GM23338 (cell line): ENCODE data around the gene PIK3C2G.

Source experiments
- CTCF ChIP-seq, 2 experiments: fragments of 200-600 bp in 1 of 2; sonication (generic) in 1 of 2; conservative IDR thresholded peaks; 2 replicates each; pipeline versions ENCODE4 v1.5.1 to v1.6.1; 2016 to 2017; ENCODE audit warnings: antibody characterized with exemption in 2 of 2, low read depth in 2 of 2, mild to moderate bottlenecking in 2 of 2, moderate library complexity in 1 of 2
- EZH2 ChIP-seq: fragments of 200-600 bp; sonication (generic); IDR thresholded peaks from one replicate; pipeline ENCODE4 v1.8.0; 2017; ENCODE audit warnings: antibody characterized with exemption, mild to moderate bottlenecking, low read depth; ENCODE audit not compliant: unreplicated experiment
- EZH2phosphoT487 ChIP-seq: fragments of 200-600 bp; sonication (generic); IDR thresholded peaks from one replicate; pipeline ENCODE4 v1.8.1; 2018; ENCODE audit warnings: antibody characterized with exemption; ENCODE audit not compliant: unreplicated experiment
- POLR2AphosphoS5 ChIP-seq: IDR thresholded peaks from 2 replicates; pipeline ENCODE4 v1.6.1; 2016; ENCODE audit warnings: antibody characterized with exemption, low read depth
- REST ChIP-seq: IDR thresholded peaks from one replicate; pipeline ENCODE4 v1.6.1; 2018; ENCODE audit warnings: antibody characterized with exemption; ENCODE audit not compliant: unreplicated experiment
- STAT1 ChIP-seq: IDR thresholded peaks from one replicate; pipeline ENCODE4 v1.6.1; 2016; ENCODE audit warnings: antibody characterized with exemption; ENCODE audit not compliant: unreplicated experiment
- ZNF331 ChIP-seq: fragments of 250-450 bp; sonication (Bioruptor Pico); IDR thresholded peaks from 2 replicates; pipeline ENCODE4 v1.5.0; 2020; ENCODE audit warnings: low read depth, mild to moderate bottlenecking, moderate library complexity

GRCh38 chr12:18416412-18416811 is 155.1 kb downstream of the PIK3C2G start:
- TF ChIP-seq CTCF (conservative IDR thresholded peaks at IDR 0.05; ENCODE audit: low read depth in 2 of 2) (no peak), EZH2 (no peak), POLR2AphosphoS5 (no peak), STAT1 (no peak), REST (no peak), ZNF331 (CRISPR knock-in tag) (no peak), EZH2phosphoT487 (no peak)
